ENCODE measurements around the gene ACTR3C.

Gene ACTR3C

GRCh38 chr7:150367677-150368095 lies 44.3 kb upstream of the ACTR3C start:
- Histone ChIP-seq H3K36me3 (ENCODE audit: control insufficient read depth, insufficient read depth, low read length) (peaks cover 8% of the 10 kb centered on the region), H3K4me3 (ENCODE audit: insufficient read depth, low read depth, low read length, poor library complexity, severe bottlenecking) (peak overlapping the region; percentile 92), H3K9me3 (ENCODE audit: control insufficient read depth, low read length) (no peaks in the 10 kb centered on the region), H3K27me3 (replicated peaks; ENCODE audit: control insufficient read depth, insufficient read depth, low read length, poor library complexity, severe bottlenecking) (no peaks in the 10 kb centered on the region), H3K27ac (ENCODE audit: insufficient read depth, low read length, poor library complexity, severe bottlenecking) (no peak overlapping the region), H3K4me1 (ENCODE audit: control insufficient read depth, insufficient read depth, low read length, poor library complexity, severe bottlenecking) (peaks cover 20% of the 10 kb centered on the region)
- DNase-seq, result no peak

- Histone ChIP-seq H3K9me3 (ENCODE audit: control insufficient read depth, low read length) (no peaks in the 10 kb centered on the region), H3K27ac (ENCODE audit: insufficient read depth, low read length, poor library complexity, severe bottlenecking) (no peak overlapping the region), H3K4me1 (ENCODE audit: control insufficient read depth, insufficient read depth, low read length, poor library complexity, severe bottlenecking) (peaks cover 20% of the 10 kb centered on the region), H3K27me3 (replicated peaks; ENCODE audit: control insufficient read depth, insufficient read depth, low read length, poor library complexity, severe bottlenecking) (no peaks in the 10 kb centered on the region), H3K36me3 (ENCODE audit: control insufficient read depth, insufficient read depth, low read length) (no peaks in the 10 kb centered on the region), H3K4me3 (ENCODE audit: insufficient read depth, low read depth, low read length, poor library complexity, severe bottlenecking) (no peak overlapping the region)
- no peak for DNase-seq
Measured at GRCh38 chr7:150365673-150366398, 42.5 kb upstream of the ACTR3C start.

GRCh38 chr7:150365194-150365593 lies 41.8 kb upstream of the ACTR3C start:
- Histone ChIP-seq H3K9me3 (ENCODE audit: control insufficient read depth, low read length) (no peaks in the 10 kb centered on the region), H3K27ac (ENCODE audit: insufficient read depth, low read length, poor library complexity, severe bottlenecking) (no peak overlapping the region), H3K36me3 (ENCODE audit: control insufficient read depth, insufficient read depth, low read length) (no peaks in the 10 kb centered on the region), H3K27me3 (replicated peaks; ENCODE audit: control insufficient read depth, insufficient read depth, low read length, poor library complexity, severe bottlenecking) (no peaks in the 10 kb centered on the region), H3K4me3 (ENCODE audit: insufficient read depth, low read depth, low read length, poor library complexity, severe bottlenecking) (no peak overlapping the region), H3K4me1 (ENCODE audit: control insufficient read depth, insufficient read depth, low read length, poor library complexity, severe bottlenecking) (peaks cover 17% of the 10 kb centered on the region)
- no peak for DNase-seq

- no peaks in the 10 kb centered on the region for H3K36me3 ChIP-seq (ENCODE audit: control insufficient read depth, insufficient read depth, low read length)
- no peak overlapping the region for H3K4me3 ChIP-seq (ENCODE audit: insufficient read depth, low read depth, low read length, poor library complexity, severe bottlenecking)
- no peaks in the 10 kb centered on the region for H3K27me3 ChIP-seq (replicated peaks; ENCODE audit: control insufficient read depth, insufficient read depth, low read length, poor library complexity, severe bottlenecking)
- no peak for DNase-seq
- peaks cover 8% of the 10 kb centered on the region for H3K4me1 ChIP-seq (ENCODE audit: control insufficient read depth, insufficient read depth, low read length, poor library complexity, severe bottlenecking)
- no peak overlapping the region for H3K27ac ChIP-seq (ENCODE audit: insufficient read depth, low read length, poor library complexity, severe bottlenecking)
- no peaks in the 10 kb centered on the region for H3K9me3 ChIP-seq (ENCODE audit: control insufficient read depth, low read length)
Measured at GRCh38 chr7:150363872-150364271, 40.5 kb upstream of the ACTR3C start.

GRCh38 chr7:150363370-150363769 lies 40.0 kb upstream of the ACTR3C start:
- no peak overlapping the region for H3K4me3 ChIP-seq (ENCODE audit: insufficient read depth, low read depth, low read length, poor library complexity, severe bottlenecking)
- DNase-seq, result no peak
- H3K27me3 ChIP-seq (replicated peaks; ENCODE audit: control insufficient read depth, insufficient read depth, low read length, poor library complexity, severe bottlenecking), result no peaks in the 10 kb centered on the region
- no peaks in the 10 kb centered on the region for H3K9me3 ChIP-seq (ENCODE audit: control insufficient read depth, low read length)
- no peak overlapping the region for H3K27ac ChIP-seq (ENCODE audit: insufficient read depth, low read length, poor library complexity, severe bottlenecking)
- no peaks in the 10 kb centered on the region for H3K36me3 ChIP-seq (ENCODE audit: control insufficient read depth, insufficient read depth, low read length)
- H3K4me1 ChIP-seq (ENCODE audit: control insufficient read depth, insufficient read depth, low read length, poor library complexity, severe bottlenecking), result peaks cover 8% of the 10 kb centered on the region

- Histone ChIP-seq H3K4me1 (ENCODE audit: control insufficient read depth, insufficient read depth, low read length, poor library complexity, severe bottlenecking) (peaks cover 9% of the 10 kb centered on the region), H3K36me3 (ENCODE audit: control insufficient read depth, insufficient read depth, low read length) (no peaks in the 10 kb centered on the region), H3K27me3 (replicated peaks; ENCODE audit: control insufficient read depth, insufficient read depth, low read length, poor library complexity, severe bottlenecking) (no peaks in the 10 kb centered on the region), H3K27ac (ENCODE audit: insufficient read depth, low read length, poor library complexity, severe bottlenecking) (no peak overlapping the region), H3K9me3 (ENCODE audit: control insufficient read depth, low read length) (no peaks in the 10 kb centered on the region), H3K4me3 (ENCODE audit: insufficient read depth, low read depth, low read length, poor library complexity, severe bottlenecking) (no peak overlapping the region)
- no peak for DNase-seq
Measured at GRCh38 chr7:150361807-150362621, 38.7 kb upstream of the ACTR3C start.

GRCh38 chr7:150361402-150361801 lies 38.1 kb upstream of the ACTR3C start:
- no peak for DNase-seq
- peaks cover 14% of the 10 kb centered on the region for H3K4me1 ChIP-seq (ENCODE audit: control insufficient read depth, insufficient read depth, low read length, poor library complexity, severe bottlenecking)

GRCh38 chr7:150360363-150361058 lies 37.2 kb upstream of the ACTR3C start:
- no peak for DNase-seq
- H3K4me1 ChIP-seq (ENCODE audit: control insufficient read depth, insufficient read depth, low read length, poor library complexity, severe bottlenecking), result peaks cover 16% of the 10 kb centered on the region
- no peaks in the 10 kb centered on the region for H3K27me3 ChIP-seq (replicated peaks; ENCODE audit: control insufficient read depth, insufficient read depth, low read length, poor library complexity, severe bottlenecking)
- no peaks in the 10 kb centered on the region for H3K36me3 ChIP-seq (ENCODE audit: control insufficient read depth, insufficient read depth, low read length)
- H3K9me3 ChIP-seq (ENCODE audit: control insufficient read depth, low read length), result no peaks in the 10 kb centered on the region
- H3K27ac ChIP-seq (ENCODE audit: insufficient read depth, low read length, poor library complexity, severe bottlenecking), result no peak overlapping the region
- H3K4me3 ChIP-seq (ENCODE audit: insufficient read depth, low read depth, low read length, poor library complexity, severe bottlenecking), result no peak overlapping the region

More at GRCh38 chr7:150361402-150361801, 38.1 kb upstream of the ACTR3C start:
- Histone ChIP-seq H3K36me3 (ENCODE audit: control insufficient read depth, insufficient read depth, low read length) (no peaks in the 10 kb centered on the region), H3K9me3 (ENCODE audit: control insufficient read depth, low read length) (no peaks in the 10 kb centered on the region), H3K27ac (ENCODE audit: insufficient read depth, low read length, poor library complexity, severe bottlenecking) (no peak overlapping the region), H3K27me3 (replicated peaks; ENCODE audit: control insufficient read depth, insufficient read depth, low read length, poor library complexity, severe bottlenecking) (no peaks in the 10 kb centered on the region), H3K4me3 (ENCODE audit: insufficient read depth, low read depth, low read length, poor library complexity, severe bottlenecking) (no peak overlapping the region)

- no peaks in the 10 kb centered on the region for H3K36me3 ChIP-seq (ENCODE audit: control insufficient read depth, insufficient read depth, low read length)
- no peak for DNase-seq
- H3K9me3 ChIP-seq (ENCODE audit: control insufficient read depth, low read length), result no peaks in the 10 kb centered on the region
- H3K4me1 ChIP-seq (ENCODE audit: control insufficient read depth, insufficient read depth, low read length, poor library complexity, severe bottlenecking), result peaks cover 16% of the 10 kb centered on the region
- no peak overlapping the region for H3K4me3 ChIP-seq (ENCODE audit: insufficient read depth, low read depth, low read length, poor library complexity, severe bottlenecking)
- H3K27ac ChIP-seq (ENCODE audit: insufficient read depth, low read length, poor library complexity, severe bottlenecking), result no peak overlapping the region
- H3K27me3 ChIP-seq (replicated peaks; ENCODE audit: control insufficient read depth, insufficient read depth, low read length, poor library complexity, severe bottlenecking), result no peaks in the 10 kb centered on the region
Measured at GRCh38 chr7:150359622-150360362, 36.4 kb upstream of the ACTR3C start.
